Stimulated activated naive B cell treated with anti-CD40 and anti-IgM and Interleukin-4, amounts not matched to agents 10 μg/mL and 1 μg/mL and 100 μg/mL, for 72 hours (primary cell): ENCODE measurements around the gene DSTN.

Experiments
- ATAC-seq, 2 donors: fragments of 150-1000 bp; cut with Tn5 transposase; replicated peaks; 2 replicates each; pipeline ENCODE4 v1.10.0; 2021; ENCODE audit warnings: moderate library complexity in 1 of 2
- DNase-seq: peaks from one replicate; pipeline ENCODE4 v3.0.0; 2021
- H3K27ac Mint-ChIP-seq: one replicate; pipeline ENCODE4 v1.8.0; 2022; ENCODE audit warnings: mild to moderate bottlenecking, mixed read lengths
- H3K27me3 Mint-ChIP-seq, 2 donors: one replicate each; pipeline ENCODE4 v1.8.0; 2022; ENCODE audit warnings: mixed read lengths in 2 of 2
- H3K36me3 Mint-ChIP-seq, 2 donors: one replicate each; pipeline ENCODE4 v1.8.0; 2022; ENCODE audit warnings: mixed read lengths in 2 of 2, mild to moderate bottlenecking in 1 of 2
- H3K4me1 Mint-ChIP-seq, 2 donors: one replicate each; pipeline ENCODE4 v1.8.0; 2022; ENCODE audit warnings: mixed read lengths in 2 of 2, mild to moderate bottlenecking in 1 of 2
- H3K4me3 Mint-ChIP-seq, 2 donors: one replicate each; pipeline ENCODE4 v1.8.0; 2022; ENCODE audit warnings: mild to moderate bottlenecking in 2 of 2, mixed read lengths in 2 of 2, moderate library complexity in 1 of 2
- H3K9me3 Mint-ChIP-seq, 2 donors: one replicate each; pipeline ENCODE4 v1.8.0; 2022; ENCODE audit warnings: mixed read lengths in 2 of 2, mild to moderate bottlenecking in 1 of 2

Gene DSTN

GRCh38 chr20:17559338-17559737 is 10.5 kb upstream of the DSTN start:
- no peak overlapping the region for H3K27ac Mint-ChIP-seq

GRCh38 chr20:17560344-17561074 is 9.4 kb upstream of the DSTN start:
- H3K27me3 Mint-ChIP-seq = peaks cover 9 to 33% of the 10 kb centered on the region in 2 donors
- H3K27ac Mint-ChIP-seq = no peak overlapping the region
- DNase-seq (no peak), ATAC-seq (no peak)
- H3K4me1 Mint-ChIP-seq = no peaks in the 10 kb centered on the region
- H3K9me3 Mint-ChIP-seq = no peaks in the 10 kb centered on the region
- H3K36me3 Mint-ChIP-seq = no peaks in the 10 kb centered on the region
- no peak overlapping the region for H3K4me3 Mint-ChIP-seq

More at GRCh38 chr20:17559338-17559737, 10.5 kb upstream of the DSTN start:
- H3K36me3 Mint-ChIP-seq = no peaks in the 10 kb centered on the region
- ATAC-seq (no peak), DNase-seq (no peak)
- peaks cover 9 to 25% of the 10 kb centered on the region in 2 donors for H3K27me3 Mint-ChIP-seq
- no peaks in the 10 kb centered on the region for H3K4me1 Mint-ChIP-seq
- H3K4me3 Mint-ChIP-seq = no peak overlapping the region
- H3K9me3 Mint-ChIP-seq = no peaks in the 10 kb centered on the region

GRCh38 chr20:17562804-17563305 is 7.0 kb upstream of the DSTN start:
- Mint-ChIP-seq H3K36me3 (no peaks in the 10 kb centered on the region), H3K27me3 (peaks cover 13 to 38% of the 10 kb centered on the region in 2 donors), H3K9me3 (peaks cover 0 to 2% of the 10 kb centered on the region in 2 donors), H3K4me3 (no peak overlapping the region), H3K27ac (no peak overlapping the region), H3K4me1 (no peaks in the 10 kb centered on the region)
- DNase-seq (no peak), ATAC-seq (no peak)

- peaks cover 0 to 2% of the 10 kb centered on the region in 2 donors for H3K36me3 Mint-ChIP-seq
- DNase-seq (no peak), ATAC-seq (no peak)
- H3K4me1 Mint-ChIP-seq = peaks cover 4 to 11% of the 10 kb centered on the region in 2 donors
- peaks cover 0 to 2% of the 10 kb centered on the region in 2 donors for H3K9me3 Mint-ChIP-seq
- H3K27me3 Mint-ChIP-seq = peaks cover 10 to 40% of the 10 kb centered on the region in 2 donors
- H3K27ac Mint-ChIP-seq = no peak overlapping the region
- no peak overlapping the region for H3K4me3 Mint-ChIP-seq
Observed at GRCh38 chr20:17565169-17565845, 4.6 kb upstream of the DSTN start.

GRCh38 chr20:17566345-17566744 is 3.5 kb upstream of the DSTN start:
- peaks cover 0 to 2% of the 10 kb centered on the region in 2 donors for H3K9me3 Mint-ChIP-seq
- peaks cover 9 to 18% of the 10 kb centered on the region in 2 donors for H3K4me1 Mint-ChIP-seq
- DNase-seq (no peak), ATAC-seq (no peak)
- H3K36me3 Mint-ChIP-seq = peaks cover 0 to 2% of the 10 kb centered on the region in 2 donors
- H3K27me3 Mint-ChIP-seq = peaks cover 8 to 32% of the 10 kb centered on the region in 2 donors
- no peak overlapping the region for H3K4me3 Mint-ChIP-seq
- H3K27ac Mint-ChIP-seq = no peak overlapping the region

- ATAC-seq (no peak), DNase-seq (no peak)
- Mint-ChIP-seq H3K4me3 (peak overlapping the region; percentile 3 to 28), H3K4me1 (peaks cover 13 to 18% of the 10 kb centered on the region in 2 donors), H3K9me3 (peaks cover 0 to 2% of the 10 kb centered on the region in 2 donors), H3K27me3 (peaks cover 8 to 30% of the 10 kb centered on the region in 2 donors), H3K27ac (no peak overlapping the region), H3K36me3 (peaks cover 0 to 2% of the 10 kb centered on the region in 2 donors)
Observed at GRCh38 chr20:17568045-17568788, 1.7 kb upstream of the DSTN start.

GRCh38 chr20:17568972-17569521 is 828 bp upstream of the DSTN start:
- no peak for DNase-seq

GRCh38 chr20:17570347-17571152 is 675 bp downstream of the DSTN start:
- DNase-seq (peak; percentile 7), ATAC-seq (peak; percentile 52 to 58)
- peak overlapping the region; percentile 79 for H3K27ac Mint-ChIP-seq
- peak overlapping the region; percentile 85 to 97 for H3K4me3 Mint-ChIP-seq
- peaks cover 0 to 2% of the 10 kb centered on the region in 2 donors for H3K36me3 Mint-ChIP-seq
- peaks cover 13 to 18% of the 10 kb centered on the region in 2 donors for H3K4me1 Mint-ChIP-seq
- peaks cover 8 to 12% of the 10 kb centered on the region in 2 donors for H3K27me3 Mint-ChIP-seq
- H3K9me3 Mint-ChIP-seq = peaks cover 0 to 2% of the 10 kb centered on the region in 2 donors

More at GRCh38 chr20:17568972-17569521, 828 bp upstream of the DSTN start:
- Mint-ChIP-seq H3K4me1 (peaks cover 13 to 18% of the 10 kb centered on the region in 2 donors), H3K27me3 (peaks cover 8 to 21% of the 10 kb centered on the region in 2 donors), H3K9me3 (peaks cover 0 to 2% of the 10 kb centered on the region in 2 donors), H3K4me3 (peak overlapping the region; percentile 97 to 99), H3K27ac (peak overlapping the region; percentile 56), H3K36me3 (peaks cover 0 to 2% of the 10 kb centered on the region in 2 donors)
- ATAC-seq = no peak

- peaks cover 0 to 1% of the 10 kb centered on the region in 2 donors for H3K9me3 Mint-ChIP-seq
- peaks cover 13 to 18% of the 10 kb centered on the region in 2 donors for H3K4me1 Mint-ChIP-seq
- H3K36me3 Mint-ChIP-seq = peaks cover 0 to 2% of the 10 kb centered on the region in 2 donors
- H3K27me3 Mint-ChIP-seq = peaks cover 8 to 12% of the 10 kb centered on the region in 2 donors
- peak overlapping the region; percentile 85 to 97 for H3K4me3 Mint-ChIP-seq
- H3K27ac Mint-ChIP-seq = peak overlapping the region; percentile 79
- ATAC-seq = peak; percentile 15 to 28
- no peak for DNase-seq
Observed at GRCh38 chr20:17571153-17571527, 1.3 kb downstream of the DSTN start.

GRCh38 chr20:17572034-17572638 is 2.3 kb downstream of the DSTN start:
- Mint-ChIP-seq H3K27me3 (peaks cover 8 to 12% of the 10 kb centered on the region in 2 donors), H3K27ac (no peak overlapping the region), H3K4me3 (no peak overlapping the region), H3K4me1 (peaks cover 13 to 18% of the 10 kb centered on the region in 2 donors), H3K36me3 (peaks cover 0 to 2% of the 10 kb centered on the region in 2 donors), H3K9me3 (no peaks in the 10 kb centered on the region)
- no peak for DNase-seq
- ATAC-seq = no peak

GRCh38 chr20:17573463-17573862 is 3.6 kb downstream of the DSTN start:
- H3K4me3 Mint-ChIP-seq = no peak overlapping the region
- ATAC-seq (no peak), DNase-seq (no peak)

GRCh38 chr20:17576215-17576614 is 6.3 kb downstream of the DSTN start:
- H3K9me3 Mint-ChIP-seq = no peaks in the 10 kb centered on the region
- no peaks in the 10 kb centered on the region for H3K27me3 Mint-ChIP-seq
- peaks cover 8 to 9% of the 10 kb centered on the region in 2 donors for H3K4me1 Mint-ChIP-seq
- ATAC-seq (no peak), DNase-seq (no peak)
- H3K4me3 Mint-ChIP-seq = no peak overlapping the region
- peaks cover 0 to 3% of the 10 kb centered on the region in 2 donors for H3K36me3 Mint-ChIP-seq
- no peak overlapping the region for H3K27ac Mint-ChIP-seq

More at GRCh38 chr20:17573463-17573862, 3.6 kb downstream of the DSTN start:
- Mint-ChIP-seq H3K27ac (no peak overlapping the region), H3K4me1 (peaks cover 13 to 18% of the 10 kb centered on the region in 2 donors), H3K27me3 (peaks cover 0 to under 1% of the 10 kb centered on the region in 2 donors), H3K9me3 (no peaks in the 10 kb centered on the region), H3K36me3 (no peaks in the 10 kb centered on the region)
